Measurements from ENCODE around the gene FSTL3.

DNA sequence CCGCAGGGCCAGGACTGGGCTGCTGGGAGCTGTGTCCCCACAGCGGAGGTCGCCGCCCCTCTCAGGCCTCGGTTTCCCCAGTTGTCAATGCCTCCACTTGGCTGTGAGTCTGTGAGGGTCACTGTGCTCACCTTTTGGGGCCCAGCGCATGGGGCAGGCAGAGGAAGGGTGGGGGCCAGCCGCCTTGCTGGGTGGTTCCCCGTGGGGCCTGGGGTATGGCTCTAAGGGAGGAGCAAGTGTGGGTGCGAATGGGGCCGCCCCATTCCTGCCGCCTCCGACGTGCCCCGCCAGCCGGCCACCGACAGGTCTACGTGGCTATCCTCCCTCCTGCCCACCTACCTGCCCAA is 37.3 kb upstream of the FSTL3 start:
- TF ChIP-seq EZH2 (IDR thresholded peaks at IDR 0.05; ENCODE audit: borderline replicate concordance, low read depth, low read length, severe bottlenecking): no peak
- TF ChIP-seq CTCF (IDR thresholded peaks at IDR 0.05; ENCODE audit: borderline replicate concordance, extremely low read depth, low read length, poor library complexity, severe bottlenecking): no peak

Data from DND-41 (cell line).